Measurements from ENCODE around the gene IREB2.

- TF ChIP-seq, protein P1, sequence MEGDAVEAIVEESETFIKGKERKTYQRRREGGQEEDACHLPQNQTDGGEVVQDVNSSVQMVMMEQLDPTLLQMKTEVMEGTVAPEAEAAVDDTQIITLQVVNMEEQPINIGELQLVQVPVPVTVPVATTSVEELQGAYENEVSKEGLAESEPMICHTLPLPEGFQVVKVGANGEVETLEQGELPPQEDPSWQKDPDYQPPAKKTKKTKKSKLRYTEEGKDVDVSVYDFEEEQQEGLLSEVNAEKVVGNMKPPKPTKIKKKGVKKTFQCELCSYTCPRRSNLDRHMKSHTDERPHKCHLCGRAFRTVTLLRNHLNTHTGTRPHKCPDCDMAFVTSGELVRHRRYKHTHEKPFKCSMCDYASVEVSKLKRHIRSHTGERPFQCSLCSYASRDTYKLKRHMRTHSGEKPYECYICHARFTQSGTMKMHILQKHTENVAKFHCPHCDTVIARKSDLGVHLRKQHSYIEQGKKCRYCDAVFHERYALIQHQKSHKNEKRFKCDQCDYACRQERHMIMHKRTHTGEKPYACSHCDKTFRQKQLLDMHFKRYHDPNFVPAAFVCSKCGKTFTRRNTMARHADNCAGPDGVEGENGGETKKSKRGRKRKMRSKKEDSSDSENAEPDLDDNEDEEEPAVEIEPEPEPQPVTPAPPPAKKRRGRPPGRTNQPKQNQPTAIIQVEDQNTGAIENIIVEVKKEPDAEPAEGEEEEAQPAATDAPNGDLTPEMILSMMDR (IDR thresholded peaks at IDR 0.05): no peak
- TF ChIP-seq POLR2A (IDR thresholded peaks at IDR 0.05): no peak
These were observed 2.7 kb downstream of the IREB2 start for GRCh38 chr15:78440375-78441373.
